ENCODE results near the gene WNK2.
"Not testable (repeated sequence)": the region's sequence is repeated elsewhere in the genome, so short reads cannot be mapped to it uniquely, and the experiment has no call there.

WNK2 gene

DNA sequence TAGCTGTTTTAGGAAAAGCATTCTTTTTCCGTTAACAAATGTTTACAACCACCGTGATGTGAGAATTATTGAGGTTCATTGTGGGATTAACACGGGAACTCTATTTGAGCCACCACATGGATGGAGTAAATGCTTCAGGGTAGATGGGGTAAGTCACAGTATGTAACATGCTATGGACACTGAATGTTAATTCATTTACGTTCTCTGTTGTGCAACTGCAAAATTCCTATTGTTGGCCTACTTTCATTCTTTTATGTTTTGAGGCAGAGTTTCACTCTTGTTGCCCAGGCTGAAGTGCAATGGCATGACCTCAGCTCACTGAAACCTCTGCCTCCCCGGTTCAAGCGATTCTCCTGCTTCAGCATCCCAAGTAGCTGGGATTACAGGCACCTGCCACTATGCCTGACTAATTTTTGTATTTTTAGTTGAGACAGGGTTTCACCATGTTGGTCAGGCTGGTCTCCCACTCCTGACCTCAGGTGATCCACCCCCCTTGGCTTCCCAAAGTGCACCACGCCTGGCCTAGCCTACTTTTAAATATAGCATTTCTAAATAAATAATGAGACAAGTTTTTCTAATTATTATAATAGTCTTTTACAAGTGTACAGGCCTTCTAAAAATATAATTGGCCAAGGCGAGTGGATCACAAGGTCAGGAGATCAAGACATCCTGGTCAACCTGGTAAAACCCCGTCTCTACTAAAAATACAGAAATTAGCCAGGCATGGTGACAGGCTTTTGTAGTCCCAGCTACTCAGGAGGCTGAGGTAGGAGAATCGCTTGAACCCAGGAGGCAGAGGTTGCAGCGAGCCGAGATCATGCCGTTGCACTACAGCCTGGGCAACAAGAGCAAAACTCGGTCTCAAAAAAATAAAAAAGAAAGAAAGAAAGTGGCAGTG lies 169.7 kb downstream of the WNK2 start:
- not testable (repeated sequence) for DNase-seq

DNA sequence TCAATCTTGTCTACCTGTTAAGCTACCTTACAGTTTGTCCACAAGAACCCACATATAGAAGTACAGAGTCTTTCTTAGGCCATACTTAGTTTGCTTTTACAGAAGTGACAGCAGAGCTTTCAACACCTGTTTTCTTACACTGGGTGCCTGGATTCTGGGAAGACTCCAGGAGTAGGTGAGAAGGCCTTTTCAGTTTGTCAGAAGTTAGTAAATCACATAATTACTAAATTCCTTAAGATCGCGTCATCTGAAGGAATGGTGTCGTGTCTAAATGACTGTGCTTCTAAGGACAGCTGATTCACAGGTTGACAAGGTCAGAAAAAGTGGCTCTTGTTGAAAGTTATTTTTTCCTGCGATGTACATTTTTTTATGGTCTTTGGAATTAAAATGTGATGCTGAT lies 170.5 kb downstream of the WNK2 start:
- no peak for DNase-seq

DNA sequence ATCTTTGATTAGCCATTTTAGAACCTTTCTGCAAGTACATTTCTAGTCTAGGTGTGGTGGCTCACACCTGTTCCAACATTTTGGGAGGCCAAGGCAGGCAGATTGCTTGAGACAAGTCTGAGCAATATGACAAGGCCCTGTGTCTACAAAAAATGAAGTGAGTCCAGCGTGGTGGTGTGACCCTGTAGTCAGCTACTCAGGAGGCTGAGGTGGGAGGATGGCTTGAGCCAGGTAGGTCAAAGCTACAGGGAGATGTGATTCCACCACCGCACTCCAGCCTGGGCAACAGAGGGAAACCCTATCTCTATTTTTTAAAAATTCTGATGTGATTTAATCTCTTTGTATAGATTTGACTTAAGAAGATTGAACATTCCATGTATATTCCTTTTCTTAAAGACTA lies 171.9 kb downstream of the WNK2 start:
- DNase-seq = no peak

DNA sequence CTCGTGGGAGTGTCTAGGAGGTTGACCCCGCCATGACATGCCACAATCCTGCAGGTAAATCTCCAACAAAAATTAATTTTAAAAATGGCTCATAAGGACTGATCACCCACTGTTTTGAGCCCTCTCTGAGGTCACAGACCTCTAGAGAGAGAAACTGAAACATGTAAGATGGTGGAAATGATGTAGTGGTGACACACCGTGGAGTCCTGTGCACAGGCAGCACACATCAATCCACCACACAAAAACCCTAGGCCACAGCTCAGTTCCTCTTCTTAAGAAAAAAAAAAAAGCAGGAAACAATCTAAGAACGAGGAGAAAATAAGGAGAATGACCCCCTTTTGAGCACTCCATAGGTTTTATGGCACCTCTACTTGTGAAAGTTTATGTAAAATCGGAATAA lies 173.7 kb downstream of the WNK2 start:
- DNase-seq = no peak

DNA sequence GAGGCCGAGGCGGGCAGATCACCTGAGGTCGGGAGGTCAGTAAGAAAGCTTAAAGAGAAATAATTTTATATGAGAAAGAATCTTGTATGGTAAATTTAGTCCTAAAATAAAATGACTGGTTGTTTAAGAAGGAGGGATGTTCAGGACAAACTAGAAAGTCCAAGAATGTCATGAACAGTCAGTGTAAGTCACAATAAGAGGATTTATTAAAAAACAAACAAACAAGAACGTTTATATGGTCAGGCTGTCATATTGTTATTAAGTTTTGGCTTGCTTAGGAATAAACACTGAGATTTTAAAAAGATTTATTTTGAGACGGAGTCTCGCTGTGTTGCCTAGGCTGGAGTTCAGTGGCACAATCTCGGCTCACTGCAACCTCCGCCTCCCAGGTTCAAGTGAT lies 176.0 kb downstream of the WNK2 start:
- DNase-seq = not testable (repeated sequence)

DNA sequence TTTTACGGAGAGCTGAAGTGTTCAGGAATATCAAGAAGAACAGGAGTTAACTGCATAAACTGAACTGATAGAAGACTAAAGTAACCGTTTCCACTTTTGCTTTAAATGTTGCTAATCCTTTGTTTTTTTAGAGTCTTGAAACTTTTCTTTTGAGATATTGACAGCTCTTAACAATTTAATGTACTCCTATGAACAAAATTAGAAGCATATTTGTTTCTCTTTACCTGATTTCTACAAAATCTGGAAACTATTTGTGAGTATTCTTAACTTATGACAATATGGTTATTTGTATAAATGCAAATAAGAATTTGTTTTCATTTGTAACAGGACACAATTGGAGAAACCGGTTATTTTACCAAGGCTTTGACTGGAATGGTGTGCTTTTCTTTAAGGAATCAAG lies 178.1 kb downstream of the WNK2 start:
- DNase-seq = no peak

DNA sequence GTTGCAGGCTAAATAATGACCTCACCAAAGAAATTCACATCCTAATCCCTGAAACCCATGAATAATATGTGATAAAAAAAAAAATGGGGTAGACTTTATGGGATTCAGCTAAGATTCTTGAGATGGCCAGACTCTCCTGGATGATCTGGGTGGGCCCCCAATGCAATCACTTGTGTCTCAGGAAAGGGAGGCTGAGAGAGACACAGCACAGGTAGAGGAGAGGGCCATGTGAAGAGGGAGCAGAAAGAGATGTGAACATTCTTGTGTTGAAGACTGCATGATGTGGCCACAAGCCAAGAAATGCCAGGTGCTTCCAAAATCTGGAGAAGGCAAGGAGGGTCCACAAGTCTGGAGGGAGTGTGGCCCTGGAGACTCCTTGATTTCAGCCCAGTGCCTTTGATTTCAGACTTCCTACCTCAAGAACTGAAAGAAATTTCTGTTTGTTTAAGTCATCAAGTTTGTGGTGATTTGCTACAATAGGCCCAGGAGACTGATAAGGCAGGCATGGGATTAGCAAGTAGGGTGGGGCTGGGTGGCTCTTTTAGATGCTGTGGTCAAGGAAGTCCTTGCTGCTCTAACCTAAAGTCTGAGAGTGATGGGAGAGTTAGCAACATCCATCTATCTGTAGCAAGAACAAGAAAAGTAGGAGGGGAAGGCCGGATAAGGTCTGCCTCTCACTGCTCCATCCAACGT lies 180.9 kb downstream of the WNK2 start:
- no peak for DNase-seq

DNA sequence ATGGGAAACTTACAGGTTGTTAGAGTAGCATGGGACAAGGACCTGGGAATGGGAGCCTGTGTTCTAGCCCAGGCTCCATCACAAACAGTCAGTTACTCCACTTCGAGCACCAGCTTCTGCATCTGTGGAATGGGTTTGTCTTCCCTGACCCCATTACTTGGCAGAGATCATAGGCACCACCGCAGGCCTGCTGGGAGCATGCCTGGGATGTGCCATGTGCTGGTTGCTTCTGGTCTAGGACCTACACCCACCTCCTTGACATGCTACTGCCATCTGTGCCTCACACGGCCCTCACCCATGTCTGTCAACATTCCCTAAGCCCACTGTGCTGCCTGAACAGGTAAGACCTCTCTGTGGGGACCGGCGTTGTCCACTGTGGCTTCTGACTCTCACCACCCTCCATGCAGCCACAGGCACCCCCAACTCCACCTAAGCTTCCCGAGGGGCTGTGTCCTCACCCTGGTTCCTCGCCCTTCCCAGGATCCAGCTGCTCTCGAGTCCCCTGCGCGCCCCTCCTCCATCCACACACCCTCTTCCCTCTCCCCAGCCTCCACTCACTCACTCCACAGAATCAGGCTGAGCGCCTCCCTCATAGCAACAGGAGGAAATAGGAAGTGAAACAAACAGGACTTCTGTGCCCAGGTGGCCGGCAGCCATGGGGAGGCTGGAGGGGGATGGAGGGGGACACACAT lies 181.6 kb downstream of the WNK2 start:
- no peak for DNase-seq

DNA sequence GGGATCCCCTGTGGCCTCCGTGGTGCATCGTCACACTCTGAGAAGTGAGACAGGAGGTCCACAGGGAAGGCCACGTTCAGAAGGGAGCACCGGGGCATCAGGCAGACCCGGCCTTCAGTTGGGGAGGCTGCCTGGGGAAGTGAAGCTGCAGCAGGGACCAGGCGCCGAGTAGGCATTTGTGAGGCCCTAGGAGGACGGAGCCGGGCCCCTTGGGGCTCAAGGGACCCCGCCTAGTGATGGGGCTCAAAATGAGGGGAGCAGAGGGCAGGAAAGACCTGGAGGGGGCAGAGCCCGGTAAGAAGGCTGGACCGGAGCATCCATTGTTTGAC lies 182.1 kb downstream of the WNK2 start:
- no peak for DNase-seq

DNA sequence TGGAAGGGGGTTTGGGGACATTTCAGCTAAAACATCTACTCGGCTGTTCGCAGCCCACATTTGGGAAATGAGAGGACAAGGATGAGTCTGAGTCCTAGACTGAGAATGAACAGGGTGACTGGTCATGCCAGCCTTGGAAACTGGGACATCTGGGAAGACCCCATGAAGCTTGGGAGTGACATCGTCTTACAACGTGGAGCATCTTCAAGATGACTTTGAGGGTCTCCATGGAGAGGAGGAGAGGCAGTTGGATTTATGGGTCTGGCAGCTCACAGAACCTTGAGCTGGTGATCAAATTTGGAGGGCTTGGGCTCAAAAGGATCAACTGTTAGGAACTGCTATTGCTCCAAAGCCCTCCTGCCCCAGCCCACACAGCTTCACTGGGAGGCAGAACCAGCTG lies 182.5 kb downstream of the WNK2 start:
- DNase-seq = not testable (repeated sequence)

DNA sequence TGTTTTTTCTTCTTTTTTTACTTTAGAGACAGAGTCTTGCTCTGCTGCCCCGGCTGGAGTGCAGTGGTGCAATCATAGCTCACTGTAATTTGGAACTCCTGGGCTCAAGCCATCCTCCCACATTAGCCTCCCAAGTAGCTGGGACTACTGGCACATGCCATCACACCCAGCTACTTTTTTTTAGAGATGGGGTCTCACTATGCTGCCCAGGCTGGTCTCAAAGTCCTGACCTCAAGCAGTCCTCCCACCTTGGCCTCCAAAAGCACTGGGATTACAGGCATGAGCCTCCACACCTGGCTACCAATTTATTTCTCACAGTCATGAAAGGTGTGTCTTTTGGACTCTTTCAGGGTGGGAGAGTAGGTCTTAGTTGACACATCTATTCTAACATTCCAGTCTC lies 184.5 kb downstream of the WNK2 start:
- DNase-seq = no peak

DNA sequence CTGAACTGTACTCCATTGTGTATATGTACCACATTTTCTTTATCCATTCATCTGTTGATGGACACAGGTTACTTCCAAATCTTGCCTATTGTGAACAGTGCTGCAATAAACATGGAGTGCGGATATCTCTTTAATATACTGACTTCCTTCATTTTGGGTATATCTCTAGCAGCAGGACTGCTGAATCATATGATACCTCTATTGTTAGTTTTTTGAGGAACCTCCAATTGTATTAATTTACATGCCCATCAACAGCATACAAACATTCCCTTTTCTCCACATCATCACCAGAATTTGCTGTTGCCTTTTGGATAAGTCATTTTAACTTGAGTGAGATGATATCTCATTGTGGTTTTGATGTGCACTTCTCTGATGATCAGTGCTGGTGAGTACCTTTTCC lies 185.7 kb downstream of the WNK2 start:
- DNase-seq = no peak
